ENCODE data around the gene RFXANK. TPM values are rescaled to one million over a fixed set of nuclear protein-coding genes. Genes with fewer than 3 reads are reported as not detected.
"Not testable (repeated sequence)": the region's sequence is repeated elsewhere in the genome, so short reads cannot be mapped to it uniquely, and the experiment has no call there.

The RFXANK gene
- total and polyA plus RNA-seq, 2 donors = 136 to 144 TPM

DNA sequence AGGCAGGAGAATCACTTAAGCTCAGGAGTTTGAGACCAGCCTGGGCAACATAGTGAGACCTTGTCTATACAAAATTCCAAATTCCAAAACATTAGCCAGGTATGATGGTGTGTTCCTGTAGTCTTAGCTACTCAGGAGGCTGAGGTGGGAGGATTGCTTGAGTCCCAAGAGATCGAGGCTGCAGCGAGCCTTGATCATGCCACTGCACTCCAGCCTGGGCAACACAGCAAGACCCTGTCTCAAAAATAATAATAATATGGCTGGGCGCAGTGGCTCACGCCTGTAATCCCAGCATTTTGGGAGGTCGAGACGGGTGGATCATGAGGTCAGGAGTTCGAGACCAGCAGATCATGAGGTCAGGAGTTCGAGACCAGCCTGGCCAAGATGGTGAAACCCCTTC is 28.9 kb downstream of the RFXANK start:
- H3K4me3 ChIP-seq (ENCODE audit: low read length in 2 of 2); H3K4me1 ChIP-seq (ENCODE audit: control insufficient read depth in 2 of 2, insufficient read depth in 2 of 2, low read length in 2 of 2); DNase-seq (ENCODE audit: low read depth in 6 of 9, low spot score in 9 of 9); H3K36me3 ChIP-seq (ENCODE audit: control insufficient read depth in 2 of 2, insufficient read depth in 2 of 2, low read length in 1 of 2); H3K27ac ChIP-seq (ENCODE audit: low read depth in 1 of 2, low read length in 1 of 2); H3K9me3 ChIP-seq (ENCODE audit: control insufficient read depth in 2 of 2, insufficient read depth in 1 of 2, low read length in 1 of 2): not testable (repeated sequence)
- peaks cover 9 to 32% of the 10 kb centered on the region in 2 donors for H3K27me3 ChIP-seq (ENCODE audit: control insufficient read depth in 2 of 2, insufficient read depth in 1 of 2, low read length in 1 of 2)
- WGBS = 95% methylated on average over 8 of the region's 8 CpGs

DNA sequence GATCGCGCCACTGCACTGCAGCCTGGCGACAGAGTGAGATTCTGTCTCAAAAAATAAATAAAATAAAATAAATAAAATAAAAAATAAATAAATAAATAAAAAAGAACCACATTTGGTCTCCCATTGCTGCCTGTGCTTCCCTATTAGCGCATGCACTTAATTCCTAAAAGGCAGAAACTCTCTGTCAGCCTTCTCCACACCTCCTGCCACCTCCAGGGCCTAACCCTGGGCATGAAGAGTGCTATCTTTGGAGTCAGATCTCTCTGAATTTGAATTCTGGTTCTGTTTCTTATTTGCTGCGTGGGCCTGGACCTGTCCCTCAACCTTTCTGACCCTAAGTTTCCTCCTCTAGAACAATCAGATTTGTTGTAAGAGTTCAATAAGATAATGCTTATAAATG is 31.0 kb downstream of the RFXANK start:
- no peak for DNase-seq (ENCODE audit: low read depth in 6 of 9, low spot score in 9 of 9)
- H3K36me3 ChIP-seq (ENCODE audit: control insufficient read depth in 2 of 2, insufficient read depth in 2 of 2, low read length in 1 of 2) = no peaks in the 10 kb centered on the region
- H3K4me3 ChIP-seq (ENCODE audit: low read length in 2 of 2) = no peak overlapping the region
- 95% methylated on average over 5 of the region's 5 CpGs for WGBS
- peaks cover 9 to 44% of the 10 kb centered on the region in 2 donors for H3K27me3 ChIP-seq (ENCODE audit: control insufficient read depth in 2 of 2, insufficient read depth in 1 of 2, low read length in 1 of 2)
- no peak overlapping the region for H3K27ac ChIP-seq (ENCODE audit: low read depth in 1 of 2, low read length in 1 of 2)
- no peaks in the 10 kb centered on the region for H3K9me3 ChIP-seq (ENCODE audit: control insufficient read depth in 2 of 2, insufficient read depth in 1 of 2, low read length in 1 of 2)
- peaks cover 2 to 4% of the 10 kb centered on the region in 2 donors for H3K4me1 ChIP-seq (ENCODE audit: control insufficient read depth in 2 of 2, insufficient read depth in 2 of 2, low read length in 2 of 2)

DNA sequence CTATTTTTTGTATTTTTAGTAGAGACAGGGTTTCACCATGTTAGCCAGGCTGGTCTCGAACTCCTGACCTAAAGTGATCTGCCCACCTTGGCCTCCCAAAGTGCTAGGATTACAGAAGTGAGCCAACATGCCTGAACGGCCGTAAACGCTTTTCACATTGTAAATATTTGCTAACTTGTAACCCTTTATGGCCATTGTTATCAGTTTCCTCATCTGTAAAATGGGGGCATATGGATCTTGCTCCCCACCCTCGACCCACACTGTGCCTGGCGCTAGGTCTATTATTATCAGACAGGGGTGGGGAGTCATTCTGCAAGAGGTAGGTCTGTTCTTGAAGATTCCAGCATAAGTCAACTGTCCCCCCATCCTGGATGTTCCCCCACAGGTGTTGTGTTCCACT is 31.6 kb downstream of the RFXANK start:
- no peak overlapping the region for H3K4me3 ChIP-seq (ENCODE audit: low read length in 2 of 2)
- H3K36me3 ChIP-seq (ENCODE audit: control insufficient read depth in 2 of 2, insufficient read depth in 2 of 2, low read length in 1 of 2) = no peaks in the 10 kb centered on the region
- peaks cover 9 to 46% of the 10 kb centered on the region in 2 donors for H3K27me3 ChIP-seq (ENCODE audit: control insufficient read depth in 2 of 2, insufficient read depth in 1 of 2, low read length in 1 of 2)
- 89% methylated on average over 6 of the region's 6 CpGs for WGBS
- no peak overlapping the region for H3K27ac ChIP-seq (ENCODE audit: low read depth in 1 of 2, low read length in 1 of 2)
- H3K4me1 ChIP-seq (ENCODE audit: control insufficient read depth in 2 of 2, insufficient read depth in 2 of 2, low read length in 2 of 2) = peaks cover 2 to 4% of the 10 kb centered on the region in 2 donors
- H3K9me3 ChIP-seq (ENCODE audit: control insufficient read depth in 2 of 2, insufficient read depth in 1 of 2, low read length in 1 of 2) = no peaks in the 10 kb centered on the region
- DNase-seq (ENCODE audit: low read depth in 6 of 9, low spot score in 9 of 9) = no peak

DNA sequence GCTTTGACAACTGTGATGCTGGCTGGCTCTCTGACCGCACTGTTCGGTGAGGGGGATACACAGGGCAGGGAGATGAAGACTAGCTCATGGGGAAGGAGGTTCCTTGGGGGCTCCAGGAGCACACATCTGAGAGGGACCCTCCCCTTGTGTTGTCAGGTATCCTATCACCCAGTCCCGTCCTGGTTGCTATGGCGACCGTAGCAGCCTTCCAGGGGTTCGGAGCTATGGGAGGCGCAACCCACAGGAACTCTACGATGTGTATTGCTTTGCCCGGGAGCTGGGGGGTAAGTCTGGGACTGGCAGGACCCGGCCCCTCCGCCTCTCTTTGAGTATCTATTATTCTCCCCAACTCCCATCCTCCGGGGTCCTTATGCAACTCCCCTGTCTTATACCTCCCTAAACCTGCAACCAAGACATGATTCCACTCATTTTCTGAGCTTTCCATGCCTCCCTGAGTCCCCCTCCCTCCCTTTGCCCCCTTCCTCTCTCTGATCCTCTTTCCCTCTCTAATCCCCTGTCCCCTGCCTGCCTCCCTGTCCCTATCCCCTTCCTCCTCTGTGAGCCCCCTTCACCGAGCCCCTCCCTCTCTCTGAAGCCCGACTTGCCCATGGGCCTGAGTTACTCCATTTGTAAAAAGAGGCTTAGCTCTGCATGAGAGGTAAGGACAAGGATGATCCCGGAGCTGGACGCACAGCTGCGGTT is 32.2 kb downstream of the RFXANK start:
- H3K9me3 ChIP-seq (ENCODE audit: control insufficient read depth in 2 of 2, insufficient read depth in 1 of 2, low read length in 1 of 2) = no peaks in the 10 kb centered on the region
- no peak overlapping the region for H3K27ac ChIP-seq (ENCODE audit: low read depth in 1 of 2, low read length in 1 of 2)
- no peaks in the 10 kb centered on the region for H3K36me3 ChIP-seq (ENCODE audit: control insufficient read depth in 2 of 2, insufficient read depth in 2 of 2, low read length in 1 of 2)
- H3K4me3 ChIP-seq (ENCODE audit: low read length in 2 of 2) = peak overlapping the region in 1 of 2 donors; percentile 50
- no peak for DNase-seq (ENCODE audit: low read depth in 6 of 9, low spot score in 9 of 9)
- WGBS = 74% methylated on average over 17 of the region's 17 CpGs
- peaks cover 2 to 4% of the 10 kb centered on the region in 2 donors for H3K4me1 ChIP-seq (ENCODE audit: control insufficient read depth in 2 of 2, insufficient read depth in 2 of 2, low read length in 2 of 2)
- peaks cover 9 to 46% of the 10 kb centered on the region in 2 donors for H3K27me3 ChIP-seq (ENCODE audit: control insufficient read depth in 2 of 2, insufficient read depth in 1 of 2, low read length in 1 of 2)

DNA sequence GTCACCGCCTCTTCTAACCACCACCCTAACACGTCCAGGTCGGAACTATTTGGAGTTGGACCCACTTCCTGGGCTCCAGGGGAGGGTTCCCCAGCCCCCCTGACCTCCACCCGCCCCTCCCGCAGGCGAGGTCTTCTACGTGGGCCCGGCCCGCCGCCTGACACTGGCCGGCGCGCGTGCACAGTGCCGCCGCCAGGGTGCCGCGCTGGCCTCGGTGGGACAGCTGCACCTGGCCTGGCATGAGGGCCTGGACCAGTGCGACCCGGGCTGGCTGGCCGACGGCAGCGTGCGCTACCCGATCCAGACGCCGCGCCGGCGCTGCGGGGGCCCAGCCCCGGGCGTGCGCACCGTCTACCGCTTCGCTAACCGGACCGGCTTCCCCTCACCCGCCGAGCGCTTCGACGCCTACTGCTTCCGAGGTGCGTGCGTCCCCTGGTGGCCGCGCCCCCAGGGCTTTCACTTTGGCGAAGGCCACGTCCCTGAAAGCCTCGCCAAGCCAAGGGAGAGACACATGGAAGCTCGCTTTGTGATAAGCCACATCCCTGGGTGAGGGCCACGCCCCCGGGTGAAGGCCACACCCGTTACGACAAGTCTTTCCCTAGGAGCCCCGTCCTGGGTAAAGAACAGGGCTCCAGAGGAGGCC is 32.9 kb downstream of the RFXANK start:
- Histone ChIP-seq H3K4me3 (ENCODE audit: low read length in 2 of 2) (peak overlapping the region in 1 of 2 donors; percentile 50), H3K27ac (ENCODE audit: low read depth in 1 of 2, low read length in 1 of 2) (no peak overlapping the region), H3K4me1 (ENCODE audit: control insufficient read depth in 2 of 2, insufficient read depth in 2 of 2, low read length in 2 of 2) (peaks cover 2 to 4% of the 10 kb centered on the region in 2 donors), H3K9me3 (ENCODE audit: control insufficient read depth in 2 of 2, insufficient read depth in 1 of 2, low read length in 1 of 2) (no peaks in the 10 kb centered on the region), H3K27me3 (ENCODE audit: control insufficient read depth in 2 of 2, insufficient read depth in 1 of 2, low read length in 1 of 2) (peaks cover 9 to 46% of the 10 kb centered on the region in 2 donors), H3K36me3 (ENCODE audit: control insufficient read depth in 2 of 2, insufficient read depth in 2 of 2, low read length in 1 of 2) (no peaks in the 10 kb centered on the region)
- 3% methylated on average over 59 of the region's 59 CpGs for WGBS
- peak in 8 of 9 donors; percentile 21 to 74 (median 44) for DNase-seq (ENCODE audit: low read depth in 6 of 9, low spot score in 9 of 9)

DNA sequence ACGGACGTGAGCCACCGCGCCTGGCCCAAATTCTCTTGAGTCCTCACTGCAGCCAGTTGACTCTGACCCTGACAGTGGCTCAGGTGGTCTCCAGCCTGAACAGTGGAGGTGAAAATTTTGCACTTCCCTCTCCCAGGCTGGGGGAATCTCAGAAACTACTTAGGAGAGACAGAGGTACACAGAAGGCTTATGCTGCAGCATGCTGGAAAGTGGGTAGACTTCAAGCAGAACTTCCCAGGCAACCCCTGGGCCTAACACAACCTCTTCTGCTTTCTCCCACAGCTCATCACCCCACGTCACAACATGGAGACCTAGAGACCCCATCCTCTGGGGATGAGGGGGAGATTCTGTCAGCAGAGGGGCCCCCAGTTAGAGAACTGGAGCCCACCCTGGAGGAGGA is 34.1 kb downstream of the RFXANK start:
- Histone ChIP-seq H3K27ac (ENCODE audit: low read depth in 1 of 2, low read length in 1 of 2) (no peak overlapping the region), H3K4me1 (ENCODE audit: control insufficient read depth in 2 of 2, insufficient read depth in 2 of 2, low read length in 2 of 2) (peaks cover 2 to 4% of the 10 kb centered on the region in 2 donors), H3K36me3 (ENCODE audit: control insufficient read depth in 2 of 2, insufficient read depth in 2 of 2, low read length in 1 of 2) (no peaks in the 10 kb centered on the region), H3K9me3 (ENCODE audit: control insufficient read depth in 2 of 2, insufficient read depth in 1 of 2, low read length in 1 of 2) (no peaks in the 10 kb centered on the region), H3K4me3 (ENCODE audit: low read length in 2 of 2) (no peak overlapping the region), H3K27me3 (ENCODE audit: control insufficient read depth in 2 of 2, insufficient read depth in 1 of 2, low read length in 1 of 2) (peaks cover 9 to 46% of the 10 kb centered on the region in 2 donors)
- DNase-seq (ENCODE audit: low read depth in 6 of 9, low spot score in 9 of 9) = no peak
- 91% methylated on average over 5 of the region's 5 CpGs for WGBS

DNA sequence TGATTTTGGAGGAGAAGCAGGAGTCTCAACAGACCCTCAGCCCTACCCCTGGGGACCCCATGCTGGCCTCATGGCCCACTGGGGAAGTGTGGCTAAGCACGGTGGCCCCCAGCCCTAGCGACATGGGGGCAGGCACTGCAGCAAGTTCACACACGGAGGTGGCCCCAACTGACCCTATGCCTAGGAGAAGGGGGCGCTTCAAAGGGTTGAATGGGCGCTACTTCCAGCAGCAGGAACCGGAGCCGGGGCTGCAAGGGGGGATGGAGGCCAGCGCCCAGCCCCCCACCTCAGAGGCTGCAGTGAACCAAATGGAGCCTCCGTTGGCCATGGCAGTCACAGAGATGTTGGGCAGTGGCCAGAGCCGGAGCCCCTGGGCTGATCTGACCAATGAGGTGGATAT is 34.6 kb downstream of the RFXANK start:
- peaks cover 9 to 46% of the 10 kb centered on the region in 2 donors for H3K27me3 ChIP-seq (ENCODE audit: control insufficient read depth in 2 of 2, insufficient read depth in 1 of 2, low read length in 1 of 2)
- H3K9me3 ChIP-seq (ENCODE audit: control insufficient read depth in 2 of 2, insufficient read depth in 1 of 2, low read length in 1 of 2) = no peaks in the 10 kb centered on the region
- H3K4me3 ChIP-seq (ENCODE audit: low read length in 2 of 2) = no peak overlapping the region
- H3K36me3 ChIP-seq (ENCODE audit: control insufficient read depth in 2 of 2, insufficient read depth in 2 of 2, low read length in 1 of 2) = no peaks in the 10 kb centered on the region
- DNase-seq (ENCODE audit: low read depth in 6 of 9, low spot score in 9 of 9) = no peak
- H3K4me1 ChIP-seq (ENCODE audit: control insufficient read depth in 2 of 2, insufficient read depth in 2 of 2, low read length in 2 of 2) = peaks cover 2 to 4% of the 10 kb centered on the region in 2 donors
- no peak overlapping the region for H3K27ac ChIP-seq (ENCODE audit: low read depth in 1 of 2, low read length in 1 of 2)
- WGBS = 81% methylated on average over 10 of the region's 10 CpGs

DNA sequence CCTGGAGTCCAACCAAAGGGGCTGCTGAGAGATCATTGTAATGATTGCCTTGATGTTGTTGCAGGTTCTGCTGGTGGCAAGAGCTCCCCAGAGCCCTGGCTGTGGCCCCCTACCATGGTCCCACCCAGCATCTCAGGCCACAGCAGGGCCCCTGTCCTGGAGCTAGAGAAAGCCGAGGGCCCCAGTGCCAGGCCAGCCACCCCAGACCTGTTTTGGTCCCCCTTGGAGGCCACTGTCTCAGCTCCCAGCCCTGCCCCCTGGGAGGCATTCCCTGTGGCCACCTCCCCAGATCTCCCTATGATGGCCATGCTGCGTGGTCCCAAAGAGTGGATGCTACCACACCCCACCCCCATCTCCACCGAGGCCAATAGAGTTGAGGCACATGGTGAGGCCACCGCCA is 35.2 kb downstream of the RFXANK start:
- Histone ChIP-seq H3K9me3 (ENCODE audit: control insufficient read depth in 2 of 2, insufficient read depth in 1 of 2, low read length in 1 of 2) (no peaks in the 10 kb centered on the region), H3K36me3 (ENCODE audit: control insufficient read depth in 2 of 2, insufficient read depth in 2 of 2, low read length in 1 of 2) (no peaks in the 10 kb centered on the region), H3K27ac (ENCODE audit: low read depth in 1 of 2, low read length in 1 of 2) (no peak overlapping the region), H3K27me3 (ENCODE audit: control insufficient read depth in 2 of 2, insufficient read depth in 1 of 2, low read length in 1 of 2) (peaks cover 9 to 47% of the 10 kb centered on the region in 2 donors), H3K4me3 (ENCODE audit: low read length in 2 of 2) (no peak overlapping the region), H3K4me1 (ENCODE audit: control insufficient read depth in 2 of 2, insufficient read depth in 2 of 2, low read length in 2 of 2) (peaks cover 2 to 4% of the 10 kb centered on the region in 2 donors)
- 89% methylated on average over 4 of the region's 4 CpGs for WGBS
- no peak for DNase-seq (ENCODE audit: low read depth in 6 of 9, low spot score in 9 of 9)

DNA sequence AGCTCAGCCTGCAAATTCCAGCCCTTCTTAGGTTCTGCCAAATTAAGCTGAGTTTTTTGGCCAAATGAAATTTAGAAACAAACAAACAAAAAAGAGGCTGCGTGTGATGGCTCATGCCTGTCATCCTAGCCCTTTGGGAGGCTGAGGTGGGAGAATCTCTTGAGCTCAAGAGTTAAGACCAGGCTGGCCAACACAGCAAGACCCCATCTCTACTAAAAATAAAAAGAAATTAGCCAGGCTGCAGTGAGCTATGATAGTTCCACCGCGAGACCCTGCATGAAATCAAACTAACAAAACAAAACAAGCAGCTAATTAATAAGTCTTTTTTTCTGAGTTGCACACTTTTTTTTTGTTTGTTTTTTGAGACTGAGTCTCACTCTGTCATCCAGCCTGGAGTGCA is 37.6 kb downstream of the RFXANK start:
- H3K27ac ChIP-seq (ENCODE audit: low read depth in 1 of 2, low read length in 1 of 2) = no peak overlapping the region
- peaks cover 2 to 4% of the 10 kb centered on the region in 2 donors for H3K4me1 ChIP-seq (ENCODE audit: control insufficient read depth in 2 of 2, insufficient read depth in 2 of 2, low read length in 2 of 2)
- H3K36me3 ChIP-seq (ENCODE audit: control insufficient read depth in 2 of 2, insufficient read depth in 2 of 2, low read length in 1 of 2) = no peaks in the 10 kb centered on the region
- 95% methylated on average over 3 of the region's 3 CpGs for WGBS
- H3K27me3 ChIP-seq (ENCODE audit: control insufficient read depth in 2 of 2, insufficient read depth in 1 of 2, low read length in 1 of 2) = peaks cover 7 to 26% of the 10 kb centered on the region in 2 donors
- DNase-seq (ENCODE audit: low read depth in 6 of 9, low spot score in 9 of 9) = no peak
- H3K4me3 ChIP-seq (ENCODE audit: low read length in 2 of 2) = no peak overlapping the region
- peaks cover 5 to 14% of the 10 kb centered on the region in 2 donors for H3K9me3 ChIP-seq (ENCODE audit: control insufficient read depth in 2 of 2, insufficient read depth in 1 of 2, low read length in 1 of 2)

All from thymus (tissue), 11 donors.